MM.1S (cell line): Measurements from ENCODE around the gene SLC25A6.
"Not testable (repeated sequence)": the region's sequence is repeated elsewhere in the genome, so short reads cannot be mapped to it uniquely, and the experiment has no call there.

ENCODE experiments used
- DNase-seq: peaks from one replicate; pipeline ENCODE4 v3.0.0-alpha.2; 2015
- H2AFZ ChIP-seq: fragments of 300-600 bp; sonication (generic); 2 replicates; pipeline ENCODE4 v1.6.0; 2016; ENCODE audit warnings: antibody characterized with exemption, low read length
- H3F3A ChIP-seq: fragments of 300-600 bp; sonication (generic); 2 replicates; pipeline ENCODE4 v1.6.1; 2016; ENCODE audit warnings: mild to moderate bottlenecking, antibody characterized with exemption, low read length, moderate library complexity, mixed read lengths; ENCODE audit not compliant: insufficient read depth
- H3K27ac ChIP-seq: fragments of 300-600 bp; sonication (generic); 2 replicates; pipeline ENCODE4 v1.5.1; 2016; ENCODE audit warnings: mild to moderate bottlenecking, low read length
- H3K27me3 ChIP-seq: fragments of 300-600 bp; sonication (generic); replicated peaks from 2 replicates; pipeline ENCODE4 v1.6.0; 2016; ENCODE audit warnings: low read length; ENCODE audit not compliant: insufficient read depth
- H3K36me3 ChIP-seq: fragments of 300-600 bp; sonication (generic); replicated peaks from 2 replicates; pipeline ENCODE4 v1.6.1; 2016; ENCODE audit warnings: mild to moderate bottlenecking, low read length, mixed read lengths; ENCODE audit not compliant: insufficient read depth
- H3K4me1 ChIP-seq: fragments of 300-600 bp; sonication (generic); 2 replicates; pipeline ENCODE4 v1.6.1; 2016; ENCODE audit warnings: low read length, mixed read lengths
- H3K4me2 ChIP-seq: fragments of 300-600 bp; sonication (generic); 2 replicates; pipeline ENCODE4 v1.6.0; 2016; ENCODE audit warnings: low read depth, low read length
- H3K4me3 ChIP-seq: fragments of 300-600 bp; sonication (generic); 2 replicates; pipeline ENCODE4 v1.5.1; 2016; ENCODE audit warnings: low read length, mixed read lengths
- H3K79me2 ChIP-seq: fragments of 300-600 bp; sonication (generic); 2 replicates; pipeline ENCODE4 v1.6.1; 2016; ENCODE audit warnings: mixed run types, low read length, mixed read lengths
- H3K9ac ChIP-seq: fragments of 300-600 bp; sonication (generic); 2 replicates; pipeline ENCODE4 v1.6.1; 2016; ENCODE audit warnings: low read length, mixed read lengths
- H3K9me2 ChIP-seq: fragments of 300-600 bp; sonication (generic); replicated peaks from 2 replicates; pipeline ENCODE4 v1.6.1; 2016; ENCODE audit warnings: mild to moderate bottlenecking, low read length, mixed read lengths; ENCODE audit not compliant: insufficient read depth
- H3K9me3 ChIP-seq: fragments of 300-600 bp; sonication (generic); replicated peaks from 2 replicates; pipeline ENCODE4 v1.6.1; 2016; ENCODE audit warnings: mild to moderate bottlenecking, low read length, mixed read lengths; ENCODE audit not compliant: insufficient read depth
- H4K20me1 ChIP-seq: fragments of 300-600 bp; sonication (generic); 2 replicates; pipeline ENCODE4 v1.6.1; 2016; ENCODE audit warnings: mild to moderate bottlenecking, low read length, moderate library complexity, mixed read lengths; ENCODE audit not compliant: insufficient read depth
- CTCF ChIP-seq: fragments of 300-600 bp; sonication (generic); IDR thresholded peaks from 2 replicates; pipeline ENCODE4 v1.5.1; 2016; ENCODE audit warnings: antibody characterized with exemption, low read length, mixed read lengths
- EZH2 ChIP-seq: fragments of 300-600 bp; sonication (generic); optimal IDR thresholded peaks from 2 replicates; pipeline ENCODE3; 2017; ENCODE audit warnings: low read depth, mild to moderate bottlenecking, antibody characterized with exemption, low read length, mixed read lengths
- EZH2phosphoT487 ChIP-seq: fragments of 300-600 bp; sonication (generic); IDR thresholded peaks from 2 replicates; pipeline ENCODE4 v1.6.1; 2018; ENCODE audit warnings: antibody characterized with exemption, low read length

The SLC25A6 gene

GRCh38 chrX:1354036-1355019 lies 37.6 kb downstream of the SLC25A6 start:
- no peak for TF ChIP-seq EZH2phosphoT487
- TF ChIP-seq EZH2: no peak
- no peak for TF ChIP-seq CTCF
- no peaks in the 10 kb centered on the region for H3F3A ChIP-seq

GRCh38 chrX:1351981-1352714 lies 39.8 kb downstream of the SLC25A6 start:
- Histone ChIP-seq H3K9ac (no peak overlapping the region), H4K20me1 (no peaks in the 10 kb centered on the region), H3K4me3 (no peak overlapping the region), H3K27ac (no peak overlapping the region), H3K4me2 (no peak overlapping the region), H3K9me2 (no peaks in the 10 kb centered on the region), H3K9me3 (no peaks in the 10 kb centered on the region), H3K79me2 (no peaks in the 10 kb centered on the region), H3K27me3 (no peaks in the 10 kb centered on the region), H2AFZ (no peak overlapping the region), H3K4me1 (no peaks in the 10 kb centered on the region), H3K36me3 (no peaks in the 10 kb centered on the region), H3F3A (no peaks in the 10 kb centered on the region)
- DNase-seq: no peak
- no peak for TF ChIP-seq CTCF
- no peak for TF ChIP-seq EZH2
- no peak for TF ChIP-seq EZH2phosphoT487

More at GRCh38 chrX:1354036-1355019, 37.6 kb downstream of the SLC25A6 start:
- no peaks in the 10 kb centered on the region for H3K36me3 ChIP-seq
- H3K4me1 ChIP-seq: no peaks in the 10 kb centered on the region
- no peak overlapping the region for H2AFZ ChIP-seq
- no peak overlapping the region for H3K9ac ChIP-seq
- H3K27me3 ChIP-seq: no peaks in the 10 kb centered on the region
- no peak overlapping the region for H3K4me2 ChIP-seq
- no peak overlapping the region for H3K4me3 ChIP-seq
- H3K9me2 ChIP-seq: no peaks in the 10 kb centered on the region
- H3K79me2 ChIP-seq: no peaks in the 10 kb centered on the region
- no peak overlapping the region for H3K27ac ChIP-seq
- DNase-seq: no peak
- H3K9me3 ChIP-seq: no peaks in the 10 kb centered on the region
- no peaks in the 10 kb centered on the region for H4K20me1 ChIP-seq

GRCh38 chrX:1349606-1350005 lies 42.3 kb downstream of the SLC25A6 start:
- H4K20me1 ChIP-seq, H3K4me2 ChIP-seq, H3K9me3 ChIP-seq, H2AFZ ChIP-seq, DNase-seq, H3K27ac ChIP-seq, H3F3A ChIP-seq, H3K9ac ChIP-seq, H3K4me3 ChIP-seq, H3K4me1 ChIP-seq, H3K36me3 ChIP-seq, H3K27me3 ChIP-seq, H3K9me2 ChIP-seq, H3K79me2 ChIP-seq: not testable (repeated sequence)
